ENCODE measurements around the gene EXOSC10.
A peak's percentile ranks its signal among the peaks of the same experiment; 100 is the strongest.

EXOSC10 gene

GRCh38 chr1:11099310-11100148 is at the start of gene EXOSC10:
TSS of gene EXOSC10 (minus strand) at chr1:11099869. CDS start at chr1:11099831, 38 bp downstream.
- DNase-seq: peak; percentile 90

GRCh38 chr1:11147197-11147770 is 47.6 kb upstream of the EXOSC10 start:
- DNase-seq: no peak

- no peak for DNase-seq
These were observed 46.1 kb upstream of the EXOSC10 start for GRCh38 chr1:11145741-11146140.

GRCh38 chr1:11144570-11145256 is 45.0 kb upstream of the EXOSC10 start:
- no peak for DNase-seq

GRCh38 chr1:11143907-11144306 is 44.2 kb upstream of the EXOSC10 start:
- DNase-seq: no peak

GRCh38 chr1:11143401-11143800 is 43.7 kb upstream of the EXOSC10 start:
- no peak for DNase-seq

GRCh38 chr1:11142618-11143391 is 43.1 kb upstream of the EXOSC10 start:
- no peak for DNase-seq

GRCh38 chr1:11138952-11139351 is 39.3 kb upstream of the EXOSC10 start:
- no peak for DNase-seq

GRCh38 chr1:11138029-11138428 is 38.4 kb upstream of the EXOSC10 start:
- DNase-seq: no peak

GRCh38 chr1:11134898-11135266 is 35.2 kb upstream of the EXOSC10 start:
- DNase-seq: peak; percentile 40

- DNase-seq: peak; percentile 64
These were observed 34.7 kb upstream of the EXOSC10 start for GRCh38 chr1:11134251-11134897.

GRCh38 chr1:11132563-11133293 is 33.1 kb upstream of the EXOSC10 start:
- no peak for DNase-seq

- DNase-seq: no peak
These were observed 32.1 kb upstream of the EXOSC10 start for GRCh38 chr1:11131816-11132215.

- no peak for DNase-seq
These were observed 30.7 kb upstream of the EXOSC10 start for GRCh38 chr1:11130406-11130805.

- no peak for DNase-seq
These were observed 30.2 kb upstream of the EXOSC10 start for GRCh38 chr1:11129649-11130390.

- DNase-seq: no peak
These were observed 26.9 kb upstream of the EXOSC10 start for GRCh38 chr1:11126569-11126968.

- DNase-seq: no peak
These were observed 26.3 kb upstream of the EXOSC10 start for GRCh38 chr1:11125931-11126330.

GRCh38 chr1:11124965-11125364 is 25.3 kb upstream of the EXOSC10 start:
- no peak for DNase-seq

- DNase-seq: no peak
These were observed 16.6 kb upstream of the EXOSC10 start for GRCh38 chr1:11116318-11116717.

- DNase-seq: no peak
These were observed 15.3 kb upstream of the EXOSC10 start for GRCh38 chr1:11114966-11115365.
